22Rv1 (cell line): ENCODE results near the gene SLC1A2.

Experiments used
- CTCF ChIP-seq: fragments of 450-650 bp; IDR thresholded peaks from 2 replicates; pipeline ENCODE4 v1.5.1; 2017; ENCODE audit warnings: mild to moderate bottlenecking
- ZFX ChIP-seq: fragments of 450-650 bp; IDR thresholded peaks from 2 replicates; pipeline ENCODE4 v1.6.1; 2017; ENCODE audit warnings: antibody characterized with exemption, borderline replicate concordance

GRCh38 chr11:35241531-35241930 lies 177.8 kb downstream of the SLC1A2 start:
- TF ChIP-seq CTCF, result no peak
- TF ChIP-seq ZFX, result no peak
